GM12878 (cell line): ENCODE results near the gene TCF12. TPM values are rescaled to one million over a fixed set of nuclear protein-coding genes. Genes with fewer than 3 reads are reported as not detected.

ENCODE experiments used
- ATAC-seq: fragments of 200-7000 bp; cut with Tn5 transposase; 3 replicates; pipeline ENCODE4 v1.9.1; 2020; ENCODE audit warnings: mild to moderate bottlenecking, moderate library complexity
- BruUV-seq: library from RNA; stranded (reverse); fragments of 400-500 nt; replicated peaks from 2 replicates; lab custom pipeline; 2021; lab: Mats Ljungman, UMichigan
- CTCF ChIA-PET: fragments of 300-600 bp; sonication (Branson Sonifier 250); formaldehyde crosslinking; extraction: SDS; loops from one replicate; lab custom pipeline; 2021; ENCODE audit warnings: inconsistent platforms; lab: Yijun Ruan, JAX
- POLR2A ChIA-PET: fragments of 350-600 bp; formaldehyde crosslinking; extraction: SDS; loops from one replicate; lab custom pipeline; 2021; ENCODE audit warnings: inconsistent platforms; lab: Charles Lee
- RAD21 ChIA-PET: fragments of 300-600 bp; sonication (Branson Sonifier 250); formaldehyde crosslinking; loops from one replicate; lab custom pipeline; 2023; ENCODE audit warnings: antibody characterized with exemption; ENCODE audit not compliant: unreplicated experiment; lab: Charles Lee
- SMC1A ChIA-PET: fragments of 300-600 bp; sonication (Branson Sonifier 250); formaldehyde crosslinking; loops from one replicate; lab custom pipeline; 2023; ENCODE audit not compliant: unreplicated experiment, uncharacterized antibody; lab: Charles Lee
- DNase-seq: peaks from one replicate; pipeline ENCODE4 v3.0.0-alpha.2; 2011; ENCODE audit warnings: low read depth, low spot score
- FAIRE-seq: peaks from 3 replicates; lab custom pipeline; 2011; peaks lifted over from hg19 to GRCh38; lab: Jason Lieb, UNC
- H2AFZ ChIP-seq: 2 replicates; pipeline ENCODE4 v1.6.0; 2011; ENCODE audit warnings: low read depth, low read length, control low read depth; ENCODE audit not compliant: control insufficient read depth
- H3K27ac ChIP-seq: 2 replicates; pipeline ENCODE4 v1.5.1; 2011; ENCODE audit warnings: control low read depth; ENCODE audit not compliant: control insufficient read depth, insufficient read depth
- H3K27me3 ChIP-seq, 2 experiments: replicated peaks in 1 of 2; 2 replicates each; pipeline versions ENCODE4 v1.6.0 to v1.6.1; 2011; ENCODE audit warnings: low read length in 1 of 2; ENCODE audit not compliant: control insufficient read depth in 2 of 2, insufficient read depth in 2 of 2
- H3K36me3 ChIP-seq, 2 experiments: 2 replicates each; pipeline ENCODE4 v1.5.1; 2011; ENCODE audit warnings: low read length in 1 of 2; ENCODE audit not compliant: control insufficient read depth in 2 of 2, insufficient read depth in 2 of 2
- H3K4me1 ChIP-seq: 2 replicates; pipeline ENCODE4 v1.6.1; 2011; ENCODE audit warnings: mild to moderate bottlenecking, low read length, moderate library complexity, mixed read lengths; ENCODE audit not compliant: control insufficient read depth, insufficient read depth
- H3K4me2 ChIP-seq: 2 replicates; pipeline ENCODE4 v1.6.0; 2011; ENCODE audit warnings: control low read depth; ENCODE audit not compliant: control insufficient read depth, insufficient read depth
- H3K4me3 ChIP-seq: fragments of 200-600 bp; sonication (generic); 2 replicates; pipeline ENCODE4 v1.5.1; 2016
- H3K79me2 ChIP-seq: 2 replicates; pipeline ENCODE4 v1.6.0; 2011; ENCODE audit warnings: low read length; ENCODE audit not compliant: control insufficient read depth, insufficient read depth
- H3K9ac ChIP-seq: 2 replicates; pipeline ENCODE4 v1.8.0; 2011; ENCODE audit warnings: low read length, control low read depth, mixed read lengths; ENCODE audit not compliant: control insufficient read depth, insufficient read depth
- H3K9me3 ChIP-seq: replicated peaks from 3 replicates; pipeline ENCODE4 v1.5.1; 2011; ENCODE audit warnings: mild to moderate bottlenecking, low read length; ENCODE audit not compliant: control insufficient read depth, insufficient read depth
- H4K20me1 ChIP-seq: 2 replicates; pipeline ENCODE4 v1.6.0; 2011; ENCODE audit not compliant: control insufficient read depth, insufficient read depth
- CTCF ChIP-seq, 3 experiments: IDR thresholded peaks in 2 of 3; conservative IDR thresholded peaks in 1 of 3; 2 replicates each; pipeline ENCODE4 v1.5.1; 2011; ENCODE audit warnings: low read depth in 3 of 3, low read length in 3 of 3, mild to moderate bottlenecking in 3 of 3, control low read depth in 2 of 3, moderate library complexity in 2 of 3, inconsistent platforms in 1 of 3, mixed read lengths in 1 of 3; ENCODE audit not compliant: control insufficient read depth in 2 of 3, insufficient read depth in 1 of 3; ENCODE audit errors: extremely low read depth in 1 of 3
- DPF2 ChIP-seq: fragments of 450-650 bp; IDR thresholded peaks from 2 replicates; pipeline ENCODE4 v1.6.1; 2017; ENCODE audit warnings: mild to moderate bottlenecking
- EZH2 ChIP-seq: IDR thresholded peaks from 2 replicates; pipeline ENCODE4 v1.6.1; 2012; ENCODE audit warnings: low read depth, mild to moderate bottlenecking, control low read depth, inconsistent platforms, low read length, borderline replicate concordance; ENCODE audit not compliant: control insufficient read depth
- FOXK2 ChIP-seq: fragments of 450-650 bp; IDR thresholded peaks from 2 replicates; pipeline ENCODE4 v1.6.1; 2017; ENCODE audit warnings: mild to moderate bottlenecking, moderate library complexity
- FOXM1 ChIP-seq: IDR thresholded peaks from 2 replicates; pipeline ENCODE4 v1.6.1; 2012; ENCODE audit warnings: low read depth, mild to moderate bottlenecking, inconsistent platforms, low read length, moderate library complexity
- LARP7 ChIP-seq: fragments of 450-650 bp; IDR thresholded peaks from 2 replicates; pipeline ENCODE4 v1.6.1; 2017; ENCODE audit warnings: mild to moderate bottlenecking
- MLLT1 ChIP-seq: fragments of 450-650 bp; IDR thresholded peaks from 2 replicates; pipeline ENCODE4 v1.6.1; 2016; ENCODE audit warnings: mild to moderate bottlenecking
- MTA3 ChIP-seq: IDR thresholded peaks from 2 replicates; pipeline ENCODE4 v1.6.1; 2012; ENCODE audit warnings: low read length, inconsistent platforms, borderline replicate concordance
- RBBP5 ChIP-seq: fragments of 200-600 bp; sonication (generic); conservative IDR thresholded peaks from 2 replicates; pipeline ENCODE4 v1.6.1; 2016
- RUNX3 ChIP-seq: IDR thresholded peaks from 2 replicates; pipeline ENCODE4 v1.6.1; 2012; ENCODE audit warnings: low read length, inconsistent platforms
- SKIL ChIP-seq: fragments of 450-650 bp; IDR thresholded peaks from 2 replicates; pipeline ENCODE4 v1.6.1; 2017; ENCODE audit warnings: mild to moderate bottlenecking, low read depth, inconsistent platforms; ENCODE audit not compliant: poor library complexity, severe bottlenecking
- SMC3 ChIP-seq: IDR thresholded peaks from 2 replicates; pipeline ENCODE4 v1.6.1; 2011; ENCODE audit warnings: low read length, improper control_type of control experiment, borderline replicate concordance
- SREBF2 ChIP-seq: IDR thresholded peaks from 2 replicates; pipeline ENCODE4 v1.6.1; 2012; ENCODE audit warnings: mild to moderate bottlenecking, low read length
- SUPT20H ChIP-seq: IDR thresholded peaks from 2 replicates; pipeline ENCODE4 v1.6.1; 2011; ENCODE audit warnings: low read depth, mild to moderate bottlenecking, low read length, moderate library complexity, borderline replicate concordance; ENCODE audit not compliant: control insufficient read depth
- WGBS: methylation state at CpG from one replicate; pipeline ENCODE4 v1.1.6; 2016; ENCODE audit warnings: low lambda C conversion rate; ENCODE audit not compliant: insufficient replicate concordance, insufficient coverage; ENCODE audit errors: missing lambda C conversion rate; 5-methylcytosine and 5-hydroxymethylcytosine counted together
- in situ Hi-C: fragments of 300-500 bp; cut with MboI; formaldehyde crosslinking; loops from 9 replicates; pipeline ENCODE4 v1.14.3; 2018; ENCODE audit warnings: mixed read lengths
- intact Hi-C: fragments of 100-400 bp; cut with micrococcal nuclease; formaldehyde crosslinking; loops from one replicate; pipeline ENCODE4 v1.14.2; 2022; ENCODE audit not compliant: unreplicated experiment
- polyA plus RNA-seq, 11 experiments: library from polyadenylated mRNA; depleted of rRNA in 4 of 11; unstranded in 6 of 11; stranded (reverse) in 5 of 11; fragments of >200 nt; fragmentation: Nextera tagmentation in 4 of 11; fragmentation: Illumina TruSeq in 1 of 11; extraction: Ambion mirVana in 4 of 11; extraction: Trizol in 1 of 11; gene quantifications; 1 replicate in 1 of 11; 2 replicates in 10 of 11; pipeline versions ENCODE4 v1.2.1 to v1.2.3, GENCODE V29; 2011 to 2016; ENCODE audit warnings: inconsistent platforms in 2 of 11, missing spikeins in 2 of 11, low read depth in 1 of 11
- total RNA-seq, 4 experiments: library from RNA; depleted of rRNA in 3 of 4; stranded (reverse); fragments of >200 nt in 3 of 4; fragmentation: Illumina TruSeq in 1 of 4; extraction: Trizol in 1 of 4; gene quantifications; 2 replicates each; pipeline versions ENCODE4 v1.2.1 to v1.2.3, GENCODE V29; 2013 to 2021

TCF12 gene
- total and polyA plus RNA-seq, 10 of the 15 experiments (the other 5 are each of a cell fraction or from before 2014, with no cell fraction given): 8.2 to 70.9 (median 49.5) TPM

- CTCF ChIA-PET: no interaction called here
- no peak for TF ChIP-seq CTCF (IDR thresholded peaks at IDR 0.05 in 2 of 3, conservative IDR thresholded peaks at IDR 0.05 in 1 of 3; ENCODE audit: control insufficient read depth in 2 of 3, extremely low read depth in 1 of 3, insufficient read depth in 1 of 3, low read depth in 3 of 3, low read length in 3 of 3)
- TF ChIP-seq DPF2: no peak
- no peak for TF ChIP-seq SREBF2
- TF ChIP-seq LARP7: no peak
- no peak for TF ChIP-seq RUNX3
- no peak for TF ChIP-seq EZH2
- TF ChIP-seq MLLT1: no peak
- TF ChIP-seq SUPT20H: no peak
- TF ChIP-seq FOXK2: no peak
- no peak for TF ChIP-seq FOXM1
- no peak for TF ChIP-seq MTA3
- no peak for TF ChIP-seq RBBP5
- no peak for TF ChIP-seq SMC3
- TF ChIP-seq SKIL: no peak
- Histone ChIP-seq H4K20me1 (no peaks in the 10 kb centered on the region), H3K27me3 (no peaks in the 10 kb centered on the region), H3K4me1 (peaks cover 7% of the 10 kb centered on the region; the same call in 1 of the 2 replicates), H3K79me2 (peaks cover 30% of the 10 kb centered on the region), H3K36me3 (peaks cover 0 to 3% of the 10 kb centered on the region in 2 experiments; a peak in 1 of 4 replicates), H3K27ac (peak overlapping the region; percentile 40; the same call in 1 of the 2 replicates), H3K4me2 (no peak overlapping the region), H3K4me3 (no peak overlapping the region), H3K9ac (no peak overlapping the region), H2AFZ (no peak overlapping the region), H3K9me3 (peaks cover 2% of the 10 kb centered on the region)
- in situ Hi-C loops: no loop called here
- BruUV-seq: no TSS peak
- POLR2A ChIA-PET: no interaction called here
- WGBS: 94% methylated on average over 1 of the region's 1 CpG
- ATAC-seq: peak; percentile 44
- intact Hi-C loops: no loop called here
- FAIRE-seq: no peak
- DNase-seq: no peak
- RAD21 ChIA-PET: interaction anchor here (0.8 kb wide), 1 partner anchor 12 kb away, joined by 3 read pairs; no protein-coding TSS in a partner anchor
- SMC1A ChIA-PET: interaction anchor here (1.8 kb wide), 1 partner anchor 10 kb away, joined by 8 read pairs; no protein-coding TSS in a partner anchor
These were observed 13.4 kb downstream of the TCF12 start for GRCh38 chr15:56931639-56932508.
